ENCODE data around the gene PPP6R2.
A peak's percentile ranks its signal among the peaks of the same experiment; 100 is the strongest.
"Not testable (repeated sequence)": the region's sequence is repeated elsewhere in the genome, so short reads cannot be mapped to it uniquely, and the experiment has no call there.

PPP6R2 gene

GRCh38 chr22:50403701-50404101 lies 60.6 kb downstream of the PPP6R2 start:
- DNase-seq: peak; percentile 46

GRCh38 chr22:50406416-50407170 lies 63.5 kb downstream of the PPP6R2 start:
- DNase-seq: no peak

- DNase-seq: no peak
Measured at GRCh38 chr22:50408311-50408710, 65.2 kb downstream of the PPP6R2 start.

- not testable (repeated sequence) for DNase-seq
Measured at GRCh38 chr22:50408954-50409353, 65.8 kb downstream of the PPP6R2 start.

GRCh38 chr22:50414476-50415248 lies 71.5 kb downstream of the PPP6R2 start:
- no peak for DNase-seq

- no peak for DNase-seq
Measured at GRCh38 chr22:50415426-50415825, 72.3 kb downstream of the PPP6R2 start.

GRCh38 chr22:50416996-50417395 lies 73.9 kb downstream of the PPP6R2 start:
- DNase-seq: no peak

GRCh38 chr22:50417411-50418210 lies 74.5 kb downstream of the PPP6R2 start:
- no peak for DNase-seq

GRCh38 chr22:50418624-50419023 lies 75.5 kb downstream of the PPP6R2 start:
- DNase-seq: no peak

GRCh38 chr22:50419116-50419515 lies 76.0 kb downstream of the PPP6R2 start:
- DNase-seq: no peak

- no peak for DNase-seq
Measured at GRCh38 chr22:50420015-50420414, 76.9 kb downstream of the PPP6R2 start.

- DNase-seq: no peak
Measured at GRCh38 chr22:50420581-50420980, 77.5 kb downstream of the PPP6R2 start.

GRCh38 chr22:50422046-50422445 lies 78.9 kb downstream of the PPP6R2 start:
- DNase-seq: no peak

- DNase-seq: no peak
Measured at GRCh38 chr22:50422961-50423815, 80.1 kb downstream of the PPP6R2 start.

- no peak for DNase-seq
Measured at GRCh38 chr22:50423956-50424355, 80.8 kb downstream of the PPP6R2 start.

- DNase-seq: no peak
Measured at GRCh38 chr22:50425179-50425916, 82.2 kb downstream of the PPP6R2 start.

- no peak for DNase-seq
Measured at GRCh38 chr22:50432131-50432876, 89.2 kb downstream of the PPP6R2 start.

- not testable (repeated sequence) for DNase-seq
Measured at GRCh38 chr22:50432877-50433510, 89.9 kb downstream of the PPP6R2 start.

- no peak for DNase-seq
Measured at GRCh38 chr22:50434849-50435248, 91.7 kb downstream of the PPP6R2 start.

GRCh38 chr22:50435291-50436014 lies 92.3 kb downstream of the PPP6R2 start:
- DNase-seq: no peak

All from KG1 (cell line).